ENCODE results near the gene MED13L.

MED13L gene

DNA sequence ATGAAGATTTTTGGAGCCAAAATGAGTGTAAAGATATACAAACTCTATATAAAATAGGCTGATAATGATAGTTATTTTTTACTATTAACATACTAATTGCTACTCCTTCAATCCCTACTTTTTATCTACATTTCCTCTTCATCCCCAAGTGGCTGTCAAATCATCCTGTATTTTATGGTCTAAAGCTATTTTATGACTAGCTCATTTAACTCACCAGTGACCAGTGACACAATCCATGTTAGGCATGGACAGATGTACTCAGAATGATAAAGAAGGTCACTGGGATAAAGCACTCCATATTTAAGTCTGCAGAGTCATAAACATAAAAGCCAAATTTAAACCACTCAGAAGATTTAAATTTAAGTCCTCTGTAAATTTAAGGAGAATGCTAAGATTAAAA lies 183.0 kb downstream of the MED13L start:
- no peak overlapping the region for H3K27ac Mint-ChIP-seq
- H3K4me3 Mint-ChIP-seq = no peak overlapping the region
- ATAC-seq = no peak
- no peaks in the 10 kb centered on the region for H3K9me3 Mint-ChIP-seq
- H3K36me3 Mint-ChIP-seq = peaks cover 35% of the 10 kb centered on the region
- peaks cover 30% of the 10 kb centered on the region for H3K4me1 Mint-ChIP-seq
- no peaks in the 10 kb centered on the region for H3K27me3 Mint-ChIP-seq

DNA sequence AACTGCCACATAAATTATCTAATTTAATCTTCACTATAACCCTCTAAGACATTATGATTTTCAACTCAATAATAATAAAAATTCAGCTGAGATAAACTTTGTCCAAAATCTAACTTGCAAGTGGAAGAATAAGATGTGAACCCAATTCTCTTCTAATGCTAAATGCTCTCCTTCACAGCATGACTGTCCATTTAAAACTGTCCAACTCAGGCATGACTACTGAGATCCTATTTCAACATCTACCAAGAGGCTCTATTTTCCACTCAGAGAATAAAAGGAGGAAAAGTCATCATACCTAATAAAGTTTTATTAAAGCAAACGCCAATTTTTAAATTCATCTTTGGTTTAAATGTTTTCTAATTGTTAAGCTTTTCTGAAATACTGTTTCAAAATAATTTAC lies 183.6 kb downstream of the MED13L start:
- Mint-ChIP-seq H3K27ac (no peak overlapping the region), H3K4me1 (peaks cover 28% of the 10 kb centered on the region), H3K27me3 (no peaks in the 10 kb centered on the region), H3K36me3 (peaks cover 29% of the 10 kb centered on the region), H3K4me3 (no peak overlapping the region), H3K9me3 (no peaks in the 10 kb centered on the region)
- ATAC-seq = no peak

DNA sequence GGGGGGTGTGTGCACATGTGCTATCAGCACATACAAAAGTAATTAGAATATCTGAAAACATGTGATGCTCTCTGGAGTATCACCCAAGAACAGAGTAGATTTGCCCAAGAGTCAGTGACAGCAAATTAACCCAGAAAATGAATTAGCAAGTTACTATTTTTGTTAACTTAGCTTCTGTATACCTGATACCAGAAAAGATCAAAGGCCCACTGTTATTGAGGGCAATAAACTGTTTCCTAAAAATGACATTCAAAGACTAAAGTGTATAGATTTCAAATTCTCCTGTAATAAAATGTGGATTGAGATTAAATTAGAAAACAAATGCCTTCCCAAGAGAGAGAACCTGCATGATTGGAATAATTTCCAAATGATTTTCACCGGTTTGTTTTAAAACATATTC lies 184.7 kb downstream of the MED13L start:
- H3K9me3 Mint-ChIP-seq = no peaks in the 10 kb centered on the region
- H3K27me3 Mint-ChIP-seq = no peaks in the 10 kb centered on the region
- H3K36me3 Mint-ChIP-seq = peaks cover 38% of the 10 kb centered on the region
- H3K4me1 Mint-ChIP-seq = peaks cover 38% of the 10 kb centered on the region
- H3K27ac Mint-ChIP-seq = no peak overlapping the region
- no peak for ATAC-seq
- no peak overlapping the region for H3K4me3 Mint-ChIP-seq

DNA sequence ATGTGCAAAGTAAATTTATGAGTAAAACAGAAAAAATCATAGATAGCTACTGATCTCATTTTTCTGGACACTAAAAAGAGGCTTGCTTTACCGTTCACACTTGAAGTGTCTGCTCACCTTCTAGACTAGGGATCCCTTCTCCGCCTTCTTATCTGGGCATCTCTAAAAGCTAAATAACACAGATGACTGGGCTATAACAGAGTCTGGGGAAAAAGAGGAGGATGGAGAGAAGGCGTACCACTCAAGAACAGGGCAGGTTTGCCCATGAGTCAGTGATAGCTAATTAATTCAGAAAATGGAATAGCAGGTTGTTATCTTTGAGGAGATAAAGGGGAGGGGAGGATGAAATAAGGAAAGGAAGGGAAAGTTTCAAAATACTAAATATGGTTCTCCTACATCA lies 185.3 kb downstream of the MED13L start:
- Mint-ChIP-seq H3K27me3 (no peaks in the 10 kb centered on the region), H3K27ac (peak overlapping the region; percentile 6), H3K4me1 (peaks cover 44% of the 10 kb centered on the region), H3K9me3 (no peaks in the 10 kb centered on the region), H3K36me3 (peaks cover 44% of the 10 kb centered on the region), H3K4me3 (no peak overlapping the region)
- no peak for ATAC-seq

DNA sequence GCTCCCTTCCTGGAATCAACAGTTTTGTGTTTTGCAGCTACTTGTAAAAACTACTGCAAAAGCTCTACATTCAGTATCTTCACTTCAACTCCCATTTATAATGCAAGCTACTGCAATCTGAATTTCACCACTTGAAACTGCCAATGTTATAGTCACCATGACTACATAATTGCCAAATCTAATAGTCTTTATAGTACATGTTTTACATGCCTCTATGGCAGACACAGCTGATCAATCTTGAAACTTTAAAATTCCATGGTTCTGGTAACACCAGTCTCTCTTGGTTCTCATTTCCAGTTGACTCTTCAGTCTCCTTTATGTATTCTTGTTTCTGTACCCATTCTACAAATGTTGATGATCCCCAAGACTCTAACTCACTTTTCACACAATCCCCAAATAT lies 185.9 kb downstream of the MED13L start:
- no peak for ATAC-seq
- H3K9me3 Mint-ChIP-seq = no peaks in the 10 kb centered on the region
- peaks cover 44% of the 10 kb centered on the region for H3K36me3 Mint-ChIP-seq
- peaks cover 44% of the 10 kb centered on the region for H3K4me1 Mint-ChIP-seq
- peak overlapping the region; percentile 6 for H3K27ac Mint-ChIP-seq
- H3K4me3 Mint-ChIP-seq = no peak overlapping the region
- H3K27me3 Mint-ChIP-seq = no peaks in the 10 kb centered on the region

DNA sequence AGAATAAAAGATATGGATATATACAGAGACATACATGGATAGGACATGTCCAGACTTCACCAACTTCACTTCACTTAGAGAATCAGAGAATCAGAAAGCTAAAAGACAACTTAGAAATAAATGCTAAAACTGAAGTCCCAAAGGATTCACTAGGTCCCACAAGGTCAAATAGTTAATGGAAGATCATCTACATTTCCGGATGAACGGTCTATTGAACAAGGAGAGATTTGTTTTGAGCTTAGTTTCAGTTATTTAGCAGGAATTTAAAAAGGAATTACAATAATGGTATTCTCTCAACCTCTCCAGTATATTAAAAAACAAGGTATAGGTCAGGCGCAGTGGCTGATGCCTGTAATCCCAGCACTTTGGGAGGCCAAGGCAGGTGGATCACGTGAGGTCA lies 187.0 kb downstream of the MED13L start:
- peaks cover 49% of the 10 kb centered on the region for H3K4me1 Mint-ChIP-seq
- no peaks in the 10 kb centered on the region for H3K27me3 Mint-ChIP-seq
- no peak overlapping the region for H3K4me3 Mint-ChIP-seq
- H3K36me3 Mint-ChIP-seq = peaks cover 44% of the 10 kb centered on the region
- peak overlapping the region; percentile 28 for H3K27ac Mint-ChIP-seq
- no peak for ATAC-seq
- no peaks in the 10 kb centered on the region for H3K9me3 Mint-ChIP-seq

DNA sequence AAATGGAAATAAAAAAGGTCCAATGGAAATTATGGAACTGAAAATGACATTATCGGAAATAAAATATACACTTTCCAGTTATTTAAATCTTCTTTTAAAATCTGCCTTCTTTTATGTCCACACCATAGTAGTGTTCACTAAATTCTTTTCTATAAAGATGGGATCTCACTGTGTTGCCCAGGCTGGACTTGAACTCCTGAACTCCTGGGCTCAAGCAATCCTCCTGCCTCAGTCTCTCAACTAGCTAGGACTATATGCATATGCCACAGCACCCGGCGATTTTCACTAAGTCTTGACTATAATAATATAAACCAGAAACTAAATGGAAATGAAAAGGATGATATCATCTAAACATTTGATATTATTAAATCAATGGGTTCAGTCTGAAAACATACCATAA lies 188.4 kb downstream of the MED13L start:
- ATAC-seq = no peak
- no peaks in the 10 kb centered on the region for H3K27me3 Mint-ChIP-seq
- peaks cover 38% of the 10 kb centered on the region for H3K36me3 Mint-ChIP-seq
- no peak overlapping the region for H3K4me3 Mint-ChIP-seq
- peaks cover 49% of the 10 kb centered on the region for H3K4me1 Mint-ChIP-seq
- no peak overlapping the region for H3K27ac Mint-ChIP-seq
- no peaks in the 10 kb centered on the region for H3K9me3 Mint-ChIP-seq

DNA sequence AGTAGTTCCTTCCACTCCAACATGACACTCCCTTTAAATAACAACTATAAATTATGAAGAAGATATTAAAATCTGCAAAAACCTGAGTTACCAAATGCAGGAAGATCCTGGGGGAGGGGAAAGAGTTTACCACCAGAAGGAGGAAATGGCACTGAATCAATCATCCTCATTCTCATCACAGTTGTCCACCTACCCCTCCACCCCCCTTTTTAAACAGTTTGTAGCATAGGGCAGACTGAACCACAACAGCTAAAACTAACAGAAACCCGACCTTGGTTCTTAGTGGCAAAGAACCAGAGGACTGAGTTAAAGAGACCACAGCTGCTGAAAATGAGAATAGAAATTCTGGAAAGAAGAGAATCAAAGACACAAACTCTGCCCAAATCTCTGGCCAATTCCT lies 189.5 kb downstream of the MED13L start:
- peaks cover 49% of the 10 kb centered on the region for H3K4me1 Mint-ChIP-seq
- H3K9me3 Mint-ChIP-seq = no peaks in the 10 kb centered on the region
- ATAC-seq = no peak
- no peak overlapping the region for H3K4me3 Mint-ChIP-seq
- peak overlapping the region; percentile 17 for H3K27ac Mint-ChIP-seq
- H3K36me3 Mint-ChIP-seq = peaks cover 38% of the 10 kb centered on the region
- H3K27me3 Mint-ChIP-seq = no peaks in the 10 kb centered on the region

DNA sequence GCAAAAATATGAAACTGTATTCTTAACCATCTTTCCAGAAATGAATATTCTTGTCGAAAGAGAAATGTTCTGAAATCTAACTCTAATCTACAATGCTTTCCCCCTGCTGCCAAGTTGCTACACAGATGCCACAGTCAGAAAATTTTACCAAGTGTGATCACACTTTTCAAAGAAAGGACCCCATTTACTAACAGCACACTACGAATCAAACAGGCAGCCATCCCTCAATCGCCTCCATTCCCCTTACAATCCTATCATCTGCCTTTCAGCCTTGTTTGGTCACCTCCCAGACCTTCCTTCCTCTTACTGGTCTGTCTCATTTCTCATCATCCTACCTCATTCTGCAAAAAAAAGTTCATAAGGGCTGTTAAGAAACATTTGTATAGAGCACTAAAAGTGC lies 190.1 kb downstream of the MED13L start:
- no peak for ATAC-seq
- Mint-ChIP-seq H3K27ac (peak overlapping the region; percentile 17), H3K9me3 (no peaks in the 10 kb centered on the region)

DNA sequence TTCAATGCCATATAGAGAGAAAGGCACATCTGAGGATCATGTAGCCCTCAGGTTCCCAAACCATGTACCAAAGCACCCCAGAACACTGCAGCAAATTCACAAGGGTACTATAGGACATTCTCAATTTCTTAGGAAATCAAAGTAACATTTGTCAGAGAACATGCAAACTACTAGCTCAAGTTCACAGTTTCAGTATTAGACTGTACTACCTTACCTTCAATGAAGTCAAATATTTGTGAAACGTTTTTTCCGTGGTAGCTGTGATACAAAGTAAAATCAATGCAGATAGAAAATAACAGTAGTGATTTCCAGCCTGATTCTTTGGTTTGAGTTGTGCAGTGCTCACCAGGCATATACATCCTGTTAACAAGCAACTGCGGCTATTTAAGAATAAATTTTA lies 197.1 kb downstream of the MED13L start:
- H3K4me3 Mint-ChIP-seq = no peak overlapping the region
- peaks cover 6% of the 10 kb centered on the region for H3K36me3 Mint-ChIP-seq
- H3K27ac Mint-ChIP-seq = no peak overlapping the region
- H3K9me3 Mint-ChIP-seq = no peaks in the 10 kb centered on the region
- H3K4me1 Mint-ChIP-seq = peaks cover 14% of the 10 kb centered on the region
- peak; percentile 86 for ATAC-seq
- no peaks in the 10 kb centered on the region for H3K27me3 Mint-ChIP-seq

More for the DNA sequence above, 190.1 kb downstream of the MED13L start:
- peaks cover 47% of the 10 kb centered on the region for H3K4me1 Mint-ChIP-seq
- H3K27me3 Mint-ChIP-seq = no peaks in the 10 kb centered on the region
- H3K4me3 Mint-ChIP-seq = no peak overlapping the region
- H3K36me3 Mint-ChIP-seq = peaks cover 34% of the 10 kb centered on the region

DNA sequence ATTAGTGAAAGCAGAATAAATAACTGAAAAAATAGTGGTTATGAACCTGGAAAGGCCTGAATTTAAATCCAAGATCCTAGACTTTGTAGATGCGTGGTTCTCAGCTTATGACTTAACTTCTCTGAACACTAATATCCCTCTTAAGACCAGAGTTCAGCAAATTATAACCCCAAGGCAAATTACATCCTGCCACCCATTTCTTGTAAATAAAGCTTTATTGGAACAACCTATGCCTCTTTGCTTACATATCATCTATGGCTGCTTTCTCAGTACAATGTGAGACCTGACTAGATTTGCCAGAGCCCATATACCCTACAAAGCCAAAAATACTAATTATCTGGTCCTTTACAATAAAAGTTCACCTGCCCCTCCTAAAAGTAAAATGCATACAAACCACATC lies 199.1 kb downstream of the MED13L start:
- H3K4me3 Mint-ChIP-seq = no peak overlapping the region
- no peak for ATAC-seq
- H3K27me3 Mint-ChIP-seq = no peaks in the 10 kb centered on the region
- H3K27ac Mint-ChIP-seq = no peak overlapping the region
- H3K36me3 Mint-ChIP-seq = peaks cover 6% of the 10 kb centered on the region
- no peaks in the 10 kb centered on the region for H3K9me3 Mint-ChIP-seq
- H3K4me1 Mint-ChIP-seq = peaks cover 14% of the 10 kb centered on the region

DNA sequence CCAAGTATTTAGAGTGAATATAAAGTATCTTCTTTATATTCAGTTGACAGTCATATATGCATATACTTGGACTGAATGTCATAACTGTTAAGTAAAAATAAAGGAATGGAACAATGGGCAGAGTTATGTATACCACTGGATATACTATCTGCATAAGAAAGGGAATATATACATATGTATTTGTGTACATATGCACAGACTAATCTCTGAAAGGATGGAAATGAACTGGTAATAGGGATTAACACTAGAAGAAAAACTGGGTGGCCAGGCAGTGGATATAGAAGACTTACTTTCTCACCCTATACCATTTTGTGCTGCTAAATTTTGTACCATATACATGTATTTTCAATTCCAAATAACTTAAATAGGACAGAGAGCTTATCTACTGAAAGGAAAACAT lies 200.1 kb downstream of the MED13L start:
- H3K36me3 Mint-ChIP-seq = peaks cover 6% of the 10 kb centered on the region
- no peak overlapping the region for H3K4me3 Mint-ChIP-seq
- no peaks in the 10 kb centered on the region for H3K27me3 Mint-ChIP-seq
- peaks cover 12% of the 10 kb centered on the region for H3K4me1 Mint-ChIP-seq
- no peak for ATAC-seq
- H3K27ac Mint-ChIP-seq = no peak overlapping the region
- no peaks in the 10 kb centered on the region for H3K9me3 Mint-ChIP-seq

DNA sequence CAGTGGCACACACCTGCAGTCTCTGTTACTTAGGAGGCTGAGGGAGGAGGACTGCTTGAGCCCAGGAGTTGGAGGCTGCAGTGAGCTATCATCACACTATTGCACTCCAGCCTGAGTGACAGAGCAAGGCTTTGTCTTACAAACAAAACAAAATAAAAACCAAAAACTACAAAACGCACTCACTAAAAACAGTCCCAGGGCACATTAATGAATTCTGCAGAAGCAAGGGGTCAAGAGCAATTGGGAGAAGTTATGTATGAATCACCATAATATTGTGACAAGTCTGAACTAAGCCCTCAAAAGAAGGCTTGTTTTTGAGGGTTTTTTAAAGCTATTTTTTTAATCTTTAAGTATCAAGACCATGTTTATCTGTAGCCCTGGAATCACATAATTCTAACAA lies 201.1 kb downstream of the MED13L start:
- no peak overlapping the region for H3K4me3 Mint-ChIP-seq
- peaks cover 14% of the 10 kb centered on the region for H3K4me1 Mint-ChIP-seq
- no peaks in the 10 kb centered on the region for H3K9me3 Mint-ChIP-seq
- peaks cover 6% of the 10 kb centered on the region for H3K36me3 Mint-ChIP-seq
- ATAC-seq = no peak
- H3K27me3 Mint-ChIP-seq = no peaks in the 10 kb centered on the region
- H3K27ac Mint-ChIP-seq = no peak overlapping the region

DNA sequence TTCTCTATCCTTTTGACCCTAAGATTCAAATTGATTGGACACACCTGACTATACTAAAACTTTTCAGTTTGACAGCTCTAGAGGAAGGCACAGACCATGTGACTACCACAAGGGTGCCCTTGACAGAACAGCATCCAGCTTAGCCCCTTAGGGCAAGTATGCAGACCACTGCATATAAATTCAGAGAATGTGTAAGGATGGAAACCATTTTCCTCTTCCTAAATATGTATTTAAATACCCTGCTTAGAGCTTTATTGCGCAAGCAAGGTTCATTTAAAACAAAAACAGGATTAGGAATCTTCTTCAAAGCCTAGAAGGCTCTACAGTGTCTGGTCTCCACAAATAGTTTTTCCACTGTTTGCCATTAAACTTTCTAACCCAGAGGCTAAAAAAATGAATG lies 202.8 kb downstream of the MED13L start:
- Mint-ChIP-seq H3K27ac (no peak overlapping the region), H3K27me3 (no peaks in the 10 kb centered on the region), H3K9me3 (no peaks in the 10 kb centered on the region), H3K4me1 (peaks cover 8% of the 10 kb centered on the region), H3K36me3 (peaks cover 6% of the 10 kb centered on the region), H3K4me3 (no peak overlapping the region)
- ATAC-seq = no peak

DNA sequence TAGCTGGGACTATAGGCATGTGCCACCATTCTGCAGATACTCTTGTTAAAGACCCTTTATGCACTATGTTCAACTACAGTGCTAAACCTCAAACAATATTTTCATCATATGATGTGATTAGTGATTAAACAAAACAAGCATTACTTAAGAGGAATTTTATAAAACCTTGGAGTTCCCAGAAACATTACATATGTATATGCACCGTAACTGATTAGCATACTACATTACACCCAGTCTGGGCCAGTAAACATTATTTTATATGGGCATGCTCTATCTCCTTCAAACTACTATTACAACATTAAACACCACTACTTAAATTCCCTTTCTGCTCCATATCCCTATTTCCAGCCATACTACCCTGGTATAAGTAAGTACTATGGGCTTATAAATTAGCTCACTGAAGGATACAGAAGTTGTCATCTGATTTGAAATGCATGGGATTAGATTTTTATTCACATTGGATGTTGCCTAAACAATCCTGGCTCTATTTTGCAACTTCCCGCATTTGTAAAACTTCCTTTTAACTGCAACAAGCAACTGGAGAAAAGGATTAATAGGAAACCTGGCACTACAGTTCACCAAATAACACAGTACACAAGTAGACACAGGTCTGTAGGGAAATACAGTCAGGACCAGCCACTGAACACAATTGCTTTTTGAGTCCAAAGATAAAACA lies 205.8 kb downstream of the MED13L start:
- H3K9me3 Mint-ChIP-seq = no peaks in the 10 kb centered on the region
- no peak for ATAC-seq
- H3K4me1 Mint-ChIP-seq = peaks cover 33% of the 10 kb centered on the region
- peaks cover 1% of the 10 kb centered on the region for H3K36me3 Mint-ChIP-seq
- H3K4me3 Mint-ChIP-seq = no peak overlapping the region
- no peak overlapping the region for H3K27ac Mint-ChIP-seq
- H3K27me3 Mint-ChIP-seq = no peaks in the 10 kb centered on the region

DNA sequence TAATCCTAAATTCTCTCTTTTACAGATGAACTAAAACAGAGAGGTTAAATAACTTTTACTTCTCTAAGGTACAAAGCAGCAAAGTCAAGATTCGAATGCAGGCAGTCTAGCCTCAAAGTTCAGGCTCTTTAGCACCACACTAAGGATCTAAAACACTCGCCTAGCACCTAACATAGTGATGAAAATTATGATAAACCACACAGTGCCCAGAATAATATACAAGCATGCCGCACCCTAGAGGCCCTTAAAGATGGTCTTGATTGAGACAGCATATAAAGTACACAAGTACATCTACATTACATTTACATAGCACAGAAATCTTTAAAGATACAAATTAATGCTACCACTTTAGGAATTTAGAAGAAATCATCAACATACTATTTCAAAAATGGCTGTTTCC lies 207.0 kb downstream of the MED13L start:
- Mint-ChIP-seq H3K36me3 (no peaks in the 10 kb centered on the region), H3K9me3 (no peaks in the 10 kb centered on the region), H3K27ac (no peak overlapping the region), H3K4me1 (peaks cover 44% of the 10 kb centered on the region), H3K27me3 (no peaks in the 10 kb centered on the region), H3K4me3 (no peak overlapping the region)
- no peak for ATAC-seq

DNA sequence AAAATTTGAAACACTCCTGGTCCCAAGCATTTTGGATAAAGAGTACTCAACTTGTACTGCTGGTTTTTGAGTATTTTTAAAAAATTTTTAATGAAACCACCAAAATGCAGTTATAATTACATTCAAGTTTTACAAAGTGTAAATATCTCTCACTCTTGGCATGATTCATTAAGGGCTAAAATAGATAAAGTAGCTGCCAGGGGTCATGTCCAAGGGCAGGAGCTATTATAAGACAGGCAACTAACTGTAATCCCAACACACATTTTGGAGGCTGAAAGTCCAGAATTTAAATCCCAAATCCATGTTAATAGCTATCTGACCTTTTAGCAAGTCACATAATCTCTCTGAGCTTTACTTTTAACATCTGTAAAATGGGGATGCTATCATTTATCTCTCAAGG lies 207.6 kb downstream of the MED13L start:
- H3K4me3 Mint-ChIP-seq = no peak overlapping the region

More for the DNA sequence above, 207.6 kb downstream of the MED13L start:
- ATAC-seq = no peak
- H3K4me1 Mint-ChIP-seq = peaks cover 48% of the 10 kb centered on the region
- H3K27me3 Mint-ChIP-seq = no peaks in the 10 kb centered on the region
- no peaks in the 10 kb centered on the region for H3K36me3 Mint-ChIP-seq
- H3K9me3 Mint-ChIP-seq = no peaks in the 10 kb centered on the region
- no peak overlapping the region for H3K27ac Mint-ChIP-seq

All from stimulated activated memory B cell treated with anti-CD40 and anti-IgM and Interleukin-4, amounts not matched to agents 10 μg/mL and 1 μg/mL and 100 μg/mL, for 72 hours (primary cell).